ENCODE data around the gene CNGA2.

DNA sequence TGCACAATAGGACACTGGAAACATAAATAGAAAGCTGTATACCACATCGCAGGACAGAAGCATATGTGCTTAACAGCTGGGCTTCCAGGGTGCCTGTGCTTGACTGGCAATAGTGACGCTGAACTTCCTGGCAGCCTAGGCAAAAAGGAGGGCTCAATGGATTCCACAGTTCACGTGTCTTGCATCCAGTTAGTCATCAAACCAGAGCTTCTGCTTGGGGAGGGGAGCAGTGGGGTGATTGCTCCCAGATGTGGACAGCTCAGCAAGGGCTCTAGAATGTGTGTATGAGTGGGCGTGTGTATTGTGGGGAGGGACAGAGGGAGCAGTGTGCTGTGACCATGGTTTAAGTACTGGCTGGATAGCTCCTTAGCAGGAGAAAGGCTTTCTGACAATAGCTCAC lies 37.0 kb upstream of the CNGA2 start:
- TF ChIP-seq POLR2A (IDR thresholded peaks at IDR 0.05; ENCODE audit: low read depth, low read length) (no peak), POLR2AphosphoS5 (IDR thresholded peaks at IDR 0.05; ENCODE audit: low read depth, low read length) (no peak), POU2F2 (IDR thresholded peaks at IDR 0.05; ENCODE audit: low read depth, low read length) (no peak), TAF1 (IDR thresholded peaks at IDR 0.05; ENCODE audit: low read depth, low read length) (no peak), SPI1 (IDR thresholded peaks at IDR 0.05; ENCODE audit: low read depth, low read length) (no peak), PAX5 (IDR thresholded peaks at IDR 0.05; ENCODE audit: insufficient read depth, low read length, severe bottlenecking) (no peak)

All from GM12891 (cell line).